Right lobe of liver (tissue), 4 donors: ENCODE measurements around the gene LXN.

Experiments used
- CTCF ChIP-seq, 4 donors: fragments of 200-600 bp in 3 of 4; fragments of 450-650 bp in 1 of 4; IDR thresholded peaks; one replicate each; pipeline versions ENCODE4 v1.5.1 to v1.8.0; 2016 to 2022; ENCODE audit warnings: antibody characterized with exemption in 4 of 4, mild to moderate bottlenecking in 2 of 4
- POLR2A ChIP-seq: fragments of 450-650 bp; IDR thresholded peaks from one replicate; pipeline ENCODE4 v1.6.1; 2017; ENCODE audit warnings: antibody characterized with exemption, mild to moderate bottlenecking
- donor health status: DM: no; HTN: no; CAD: no.
- donor health status: DM: no; HTN: no; CAD: no.
- donor health status: DM: no; HTN: yes; CAD: no.

GRCh38 chr3:158644345-158644908 lies 28.0 kb downstream of the LXN start, which contains the start of gene GFM1:
- TF ChIP-seq CTCF (IDR thresholded peaks at IDR 0.05): peak; percentile 61 to 98 (median 97)
- peak; percentile 54 for TF ChIP-seq POLR2A
